Right lung (tissue), 5 donors: ENCODE results near the gene KLF12. TPM values are rescaled to one million over a fixed set of nuclear protein-coding genes. Genes with fewer than 3 reads are reported as not detected.

Experiments used
- DNase-seq, 2 donors: peaks; one replicate each; pipeline ENCODE4 v3.0.0-alpha.2; 2013
- polyA plus RNA-seq, 5 donors: library from polyadenylated mRNA; unstranded; fragments of 120-200 nt; gene quantifications; one replicate each; pipeline versions ENCODE4 v1.2.1 to v1.2.3, GENCODE V29; 2013; ENCODE audit warnings: inconsistent platforms in 1 of 5, low replicate concordance in 1 of 5; ENCODE audit not compliant: insufficient read length in 5 of 5, insufficient read depth in 1 of 5

Gene KLF12
- polyA plus RNA-seq, 5 donors = 14.1 to 26.4 (median 24.7) TPM

DNA sequence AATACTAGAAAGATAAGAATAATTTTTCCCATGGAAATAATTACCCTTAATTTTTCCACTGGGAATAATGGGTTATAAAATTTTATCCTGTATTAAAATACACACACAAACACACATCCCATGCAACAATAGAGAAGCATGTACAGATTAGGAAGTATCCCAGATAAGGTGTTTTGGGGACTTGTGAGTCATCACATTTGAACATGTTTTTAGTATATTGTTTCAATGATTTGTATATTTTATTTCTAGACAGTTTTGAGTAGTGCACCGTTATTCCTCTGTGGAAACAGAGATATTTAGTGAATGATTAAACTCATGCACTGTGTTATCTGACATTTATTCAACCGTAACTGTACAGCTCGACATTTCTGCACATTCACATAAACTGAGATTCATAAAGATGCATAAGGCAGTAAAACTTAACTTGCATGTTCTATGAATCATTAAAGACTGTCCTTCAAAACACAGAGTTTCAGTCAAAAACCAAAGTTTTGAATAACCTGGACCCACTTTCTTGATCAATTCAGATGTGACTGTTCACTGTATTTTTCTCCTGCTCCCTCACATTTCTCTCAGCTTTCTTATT, 30.1 kb downstream of the KLF12 start:
- no peak for DNase-seq

DNA sequence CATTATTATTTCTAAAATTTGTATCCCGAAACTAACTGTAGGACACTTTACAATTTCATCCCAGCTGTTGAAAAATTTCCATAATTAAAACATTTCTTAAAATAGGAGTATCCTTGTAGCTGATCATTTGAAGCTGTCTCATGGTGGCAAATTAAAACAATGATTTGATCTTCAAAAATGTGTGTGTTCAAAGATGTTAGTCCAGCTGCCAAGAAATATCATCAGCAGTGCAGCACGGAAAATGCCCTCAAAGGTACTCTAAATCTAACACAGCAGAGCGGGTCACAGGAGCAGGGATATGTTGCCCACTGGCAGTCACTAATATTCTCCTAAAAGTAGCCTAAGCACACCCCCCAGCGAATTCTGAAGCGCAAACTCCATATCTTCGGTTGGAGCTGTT, 31.0 kb downstream of the KLF12 start:
- DNase-seq = no peak

DNA sequence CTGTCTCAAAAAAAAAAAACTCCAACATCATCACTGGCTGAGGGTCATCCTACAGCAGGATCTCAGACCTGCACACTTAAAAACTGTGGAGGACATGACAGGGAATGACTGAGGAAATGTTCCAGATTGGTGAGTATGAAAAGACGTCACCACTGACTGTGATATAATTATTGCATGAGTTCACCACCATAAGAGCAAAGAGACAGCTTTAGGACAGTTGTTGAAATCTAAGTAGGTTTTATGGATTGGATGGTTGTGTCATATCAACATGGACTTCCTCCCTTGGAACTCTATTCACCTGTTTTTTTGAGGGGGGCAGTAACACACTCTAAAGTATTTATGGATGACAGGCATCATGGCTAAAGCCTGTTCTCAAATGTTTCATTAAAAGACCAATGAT, 31.5 kb downstream of the KLF12 start:
- DNase-seq = no peak

DNA sequence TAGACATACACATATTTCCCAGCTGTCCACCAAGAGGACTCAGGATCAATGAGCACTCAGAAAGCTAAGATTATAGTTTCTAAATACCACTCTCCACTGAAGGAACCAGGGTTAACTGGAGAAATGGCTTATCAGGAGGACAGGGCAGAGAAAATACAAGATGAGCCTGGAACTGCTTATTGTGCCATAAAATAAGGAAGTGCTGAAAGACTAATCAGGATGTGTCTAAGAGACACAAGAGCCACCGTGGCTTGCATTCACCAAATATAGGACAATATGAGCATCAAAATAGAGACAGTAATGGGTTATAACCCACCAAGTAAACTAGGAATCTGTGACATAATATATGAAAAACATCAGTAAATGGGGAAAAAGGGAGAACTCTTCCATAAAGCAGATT, 32.8 kb downstream of the KLF12 start:
- DNase-seq = no peak

DNA sequence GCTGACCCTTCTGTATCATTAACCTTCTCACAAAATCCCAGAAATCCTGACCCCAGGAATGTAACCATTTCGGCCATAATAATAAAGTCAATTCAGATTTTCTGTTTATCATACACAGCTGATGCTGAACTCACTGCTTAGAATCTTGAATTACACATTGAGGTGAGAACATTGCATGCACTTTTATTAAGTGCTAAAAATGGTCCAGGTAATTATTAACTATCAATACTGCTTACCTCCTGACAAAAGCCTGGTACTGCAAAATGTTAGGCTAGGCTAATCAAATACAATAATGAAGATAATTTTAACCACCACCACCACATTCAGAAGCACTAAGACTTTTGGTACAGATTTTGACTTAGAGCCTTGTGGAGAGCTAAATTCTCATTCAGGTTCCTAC, 36.1 kb downstream of the KLF12 start:
- DNase-seq = no peak

DNA sequence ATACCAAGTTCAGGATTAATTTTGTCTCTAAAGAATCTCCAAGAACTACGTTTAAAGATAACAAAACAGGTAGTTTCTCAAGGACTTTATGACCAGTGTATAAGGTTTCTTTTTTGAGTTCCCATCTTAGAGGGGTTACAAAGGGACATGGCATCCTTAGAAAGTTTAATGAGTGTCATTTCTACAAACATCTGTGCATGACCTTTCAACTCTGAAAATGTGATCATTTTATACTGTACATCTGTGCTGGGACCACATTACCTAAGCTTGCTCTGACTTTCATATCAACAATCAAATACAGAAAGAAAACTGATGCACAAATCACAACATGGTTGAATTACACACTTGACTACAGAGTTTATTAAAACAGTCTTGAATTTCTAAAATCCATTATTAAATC, 37.1 kb downstream of the KLF12 start:
- no peak for DNase-seq

DNA sequence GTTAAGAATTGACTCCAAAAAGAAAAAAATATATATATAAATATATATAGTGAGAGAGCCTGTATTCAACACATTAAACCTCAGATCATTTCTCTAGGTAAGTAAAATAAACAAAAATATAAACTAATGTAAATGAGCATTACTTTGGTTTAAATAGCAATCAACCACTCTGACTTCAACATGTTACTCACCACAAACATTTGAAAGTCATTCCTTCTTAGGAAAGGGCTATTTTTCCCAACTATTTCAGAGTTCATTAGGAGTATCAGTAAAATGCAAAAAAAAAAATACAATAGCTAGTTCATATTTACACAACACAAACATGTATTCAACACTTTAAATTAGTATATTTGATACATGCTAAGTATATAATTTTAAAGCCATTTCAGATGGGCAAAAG, 40.5 kb downstream of the KLF12 start:
- DNase-seq = no peak

DNA sequence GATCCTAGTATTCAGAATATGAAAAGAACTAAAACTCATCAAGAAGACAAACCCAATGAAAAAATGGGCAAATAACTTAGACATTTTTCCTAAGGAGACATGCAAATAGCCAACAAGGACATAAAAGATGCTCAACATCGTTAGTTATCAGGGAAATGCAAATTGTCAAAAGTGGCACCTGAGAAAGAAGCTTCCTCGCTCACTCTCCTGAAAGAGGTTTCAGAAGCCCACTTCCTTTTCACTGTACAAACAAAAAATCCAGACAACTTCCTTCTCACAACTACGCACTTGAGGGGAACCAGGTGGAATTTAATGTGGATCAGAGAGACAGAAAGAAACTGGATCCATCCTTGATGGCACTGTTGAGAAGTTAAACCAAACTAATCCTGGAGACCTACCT, 41.5 kb downstream of the KLF12 start:
- DNase-seq = no peak

DNA sequence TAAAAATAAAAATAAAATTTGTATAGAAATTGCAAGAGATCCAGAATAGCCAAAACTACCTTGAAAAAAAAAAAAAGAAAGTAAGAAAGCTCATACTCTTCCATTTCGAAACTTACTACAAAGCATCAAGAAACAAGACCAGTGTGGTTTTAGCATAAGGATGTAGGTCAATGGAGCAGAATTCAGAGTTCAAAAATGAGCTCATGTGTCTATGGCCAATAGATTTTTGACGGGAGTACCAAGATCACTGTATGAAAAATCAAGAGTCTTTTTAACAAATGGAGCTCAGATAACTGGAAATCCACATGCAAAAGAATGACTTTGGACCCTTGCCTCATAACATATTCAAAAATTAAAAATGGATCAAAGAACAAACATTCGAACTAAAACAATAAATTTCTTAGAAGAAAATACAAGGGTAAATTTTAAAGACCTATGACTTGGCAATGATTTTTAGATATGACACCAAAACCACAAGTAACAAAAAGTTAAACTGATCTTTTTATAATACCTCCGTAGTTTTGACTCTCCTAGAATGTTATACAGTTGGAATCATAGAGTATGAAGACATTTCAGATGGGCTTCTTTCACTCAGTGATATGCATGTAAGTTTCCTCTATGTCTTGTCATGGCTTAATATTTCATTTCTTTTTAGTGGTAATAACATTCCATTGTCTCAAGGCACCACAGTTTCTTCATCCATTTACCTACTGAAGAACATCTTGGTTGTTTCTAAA, 43.2 kb downstream of the KLF12 start:
- no peak for DNase-seq

DNA sequence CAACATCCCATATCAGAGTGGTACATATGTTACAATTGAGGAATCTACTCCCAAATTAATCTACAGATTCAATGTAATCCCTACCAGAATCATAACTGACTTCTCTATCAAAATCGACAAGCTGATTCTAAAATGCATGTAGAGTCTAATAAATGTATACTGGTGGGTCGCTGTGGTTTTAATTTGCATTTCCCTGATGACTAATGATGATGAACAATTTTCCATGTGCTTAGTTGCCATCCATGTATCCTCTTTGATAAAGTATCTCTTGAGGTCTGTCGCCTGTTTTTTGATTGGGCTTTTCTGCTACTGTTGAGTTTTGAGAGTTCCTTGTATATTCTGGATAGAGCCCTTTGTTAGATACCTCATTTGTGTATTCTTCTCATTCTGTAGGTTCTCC, 43.8 kb downstream of the KLF12 start:
- DNase-seq = no peak

DNA sequence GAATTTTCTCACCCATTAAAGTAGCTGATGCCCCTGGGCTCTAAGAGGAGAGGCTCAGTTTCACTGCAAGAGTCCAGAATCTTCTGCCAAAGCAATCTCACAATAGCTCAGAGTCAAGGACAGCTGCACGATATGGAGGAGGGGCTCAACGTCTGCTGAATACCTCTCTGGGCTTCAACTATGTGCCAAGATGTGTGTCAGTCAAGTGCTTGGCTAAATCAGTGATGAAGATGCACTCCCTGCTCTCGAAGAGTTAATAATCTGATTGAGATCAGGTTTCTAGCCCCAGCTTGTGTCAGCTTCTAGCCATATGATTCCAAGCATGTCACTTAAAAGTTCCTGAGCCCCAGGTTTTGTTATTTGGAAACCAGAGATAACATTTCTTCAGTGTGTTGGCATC, 46.8 kb downstream of the KLF12 start:
- DNase-seq = no peak
